Measurements from ENCODE around the gene RNF152. TPM values are rescaled to one million over a fixed set of nuclear protein-coding genes. Genes with fewer than 3 reads are reported as not detected.

Gene RNF152
- total RNA-seq, 1 donor from 2014 or later: 8.4 TPM

- Mint-ChIP-seq H3K4me3 (no peak overlapping the region), H3K4me1 (peaks cover 15% of the 10 kb centered on the region), H3K27me3 (ENCODE audit: low read depth) (no peaks in the 10 kb centered on the region), H3K27ac (ENCODE audit: unreplicated experiment) (no peak overlapping the region), H3K36me3 (ENCODE audit: low read depth) (no peaks in the 10 kb centered on the region), H3K9me3 (no peaks in the 10 kb centered on the region)
- TF ChIP-seq CTCF (conservative IDR thresholded peaks at IDR 0.05): no peak
- no peak for DNase-seq (ENCODE audit: low read depth, low spot score)
Measured at GRCh38 chr18:61900504-61901281, 7.9 kb upstream of the RNF152 start.

GRCh38 chr18:61898640-61899101 is 5.9 kb upstream of the RNF152 start:
- Mint-ChIP-seq H3K9me3 (no peaks in the 10 kb centered on the region), H3K4me3 (peak overlapping the region; percentile 68), H3K36me3 (ENCODE audit: low read depth) (no peaks in the 10 kb centered on the region), H3K27ac (ENCODE audit: unreplicated experiment) (no peak overlapping the region), H3K4me1 (peaks cover 15% of the 10 kb centered on the region), H3K27me3 (ENCODE audit: low read depth) (peaks cover 5% of the 10 kb centered on the region)
- no peak for TF ChIP-seq CTCF (conservative IDR thresholded peaks at IDR 0.05)
- DNase-seq (ENCODE audit: low read depth, low spot score): no peak

- H3K36me3 Mint-ChIP-seq (ENCODE audit: low read depth): no peaks in the 10 kb centered on the region
- H3K27ac Mint-ChIP-seq (ENCODE audit: unreplicated experiment): no peak overlapping the region
- H3K4me3 Mint-ChIP-seq: peak overlapping the region; percentile 52
- no peak for TF ChIP-seq CTCF (conservative IDR thresholded peaks at IDR 0.05)
- DNase-seq (ENCODE audit: low read depth, low spot score): no peak
- H3K9me3 Mint-ChIP-seq: no peaks in the 10 kb centered on the region
- H3K27me3 Mint-ChIP-seq (ENCODE audit: low read depth): peaks cover 22% of the 10 kb centered on the region
- H3K4me1 Mint-ChIP-seq: peaks cover 29% of the 10 kb centered on the region
Measured at GRCh38 chr18:61896757-61897156, 4.0 kb upstream of the RNF152 start.

- Mint-ChIP-seq H3K9me3 (no peaks in the 10 kb centered on the region), H3K27ac (ENCODE audit: unreplicated experiment) (no peak overlapping the region), H3K4me3 (peak overlapping the region; percentile 76), H3K36me3 (ENCODE audit: low read depth) (no peaks in the 10 kb centered on the region), H3K27me3 (ENCODE audit: low read depth) (peaks cover 23% of the 10 kb centered on the region), H3K4me1 (peaks cover 25% of the 10 kb centered on the region)
- no peak for DNase-seq (ENCODE audit: low read depth, low spot score)
- no peak for TF ChIP-seq CTCF (conservative IDR thresholded peaks at IDR 0.05)
Measured at GRCh38 chr18:61896118-61896517, 3.3 kb upstream of the RNF152 start.

- TF ChIP-seq CTCF (conservative IDR thresholded peaks at IDR 0.05): no peak
- no peak for DNase-seq (ENCODE audit: low read depth, low spot score)
- H3K4me3 Mint-ChIP-seq: peak overlapping the region; percentile 87
- H3K36me3 Mint-ChIP-seq (ENCODE audit: low read depth): no peaks in the 10 kb centered on the region
- peaks cover 23% of the 10 kb centered on the region for H3K27me3 Mint-ChIP-seq (ENCODE audit: low read depth)
- H3K4me1 Mint-ChIP-seq: peaks cover 25% of the 10 kb centered on the region
- H3K9me3 Mint-ChIP-seq: no peaks in the 10 kb centered on the region
- H3K27ac Mint-ChIP-seq (ENCODE audit: unreplicated experiment): no peak overlapping the region
Measured at GRCh38 chr18:61894751-61895524, 2.1 kb upstream of the RNF152 start.

Data from neural crest cell (in vitro differentiated cells).